C4-2B (cell line): ENCODE measurements around the gene CKAP2L.
A peak's percentile ranks its signal among the peaks of the same experiment; 100 is the strongest.

Source experiments
- H3K27ac ChIP-seq: fragments of 450-650 bp; 2 replicates; pipeline ENCODE4 v1.5.1; 2017
- ZFX ChIP-seq: fragments of 450-650 bp; IDR thresholded peaks from 2 replicates; pipeline ENCODE4 v1.6.1; 2017
- TF ChIP-seq, protein P1 (sequence below): fragments of 450-650 bp; conservative IDR thresholded peaks from 2 replicates; pipeline ENCODE4 v1.5.1; 2017; ENCODE audit warnings: mild to moderate bottlenecking

The CKAP2L gene

DNA sequence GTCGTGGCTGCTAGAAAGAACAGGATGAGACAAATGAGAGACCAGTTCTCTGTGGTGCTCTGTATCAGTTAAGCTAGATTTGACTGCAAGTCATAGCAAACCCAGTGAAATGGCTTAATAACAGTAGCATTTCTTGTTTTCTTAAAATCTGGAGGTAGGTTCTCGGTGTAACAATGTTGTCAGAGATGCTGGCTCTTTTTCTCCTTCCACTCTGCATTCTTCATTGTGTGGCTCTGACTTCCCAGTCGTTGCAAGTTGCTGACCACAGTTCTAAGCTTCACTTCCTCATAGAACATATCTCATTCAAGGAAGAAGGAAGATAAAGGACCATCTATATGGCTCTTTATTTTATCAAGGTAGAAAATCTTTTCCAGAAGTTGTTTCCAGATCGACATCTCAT is 7.9 kb upstream of the CKAP2L start:
- TF ChIP-seq, protein P1, sequence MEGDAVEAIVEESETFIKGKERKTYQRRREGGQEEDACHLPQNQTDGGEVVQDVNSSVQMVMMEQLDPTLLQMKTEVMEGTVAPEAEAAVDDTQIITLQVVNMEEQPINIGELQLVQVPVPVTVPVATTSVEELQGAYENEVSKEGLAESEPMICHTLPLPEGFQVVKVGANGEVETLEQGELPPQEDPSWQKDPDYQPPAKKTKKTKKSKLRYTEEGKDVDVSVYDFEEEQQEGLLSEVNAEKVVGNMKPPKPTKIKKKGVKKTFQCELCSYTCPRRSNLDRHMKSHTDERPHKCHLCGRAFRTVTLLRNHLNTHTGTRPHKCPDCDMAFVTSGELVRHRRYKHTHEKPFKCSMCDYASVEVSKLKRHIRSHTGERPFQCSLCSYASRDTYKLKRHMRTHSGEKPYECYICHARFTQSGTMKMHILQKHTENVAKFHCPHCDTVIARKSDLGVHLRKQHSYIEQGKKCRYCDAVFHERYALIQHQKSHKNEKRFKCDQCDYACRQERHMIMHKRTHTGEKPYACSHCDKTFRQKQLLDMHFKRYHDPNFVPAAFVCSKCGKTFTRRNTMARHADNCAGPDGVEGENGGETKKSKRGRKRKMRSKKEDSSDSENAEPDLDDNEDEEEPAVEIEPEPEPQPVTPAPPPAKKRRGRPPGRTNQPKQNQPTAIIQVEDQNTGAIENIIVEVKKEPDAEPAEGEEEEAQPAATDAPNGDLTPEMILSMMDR, result no peak
- TF ChIP-seq ZFX, result no peak
- no peak overlapping the region for H3K27ac ChIP-seq

GRCh38 chr2:112768432-112768831 is 4.0 kb upstream of the CKAP2L start:
- no peak overlapping the region for H3K27ac ChIP-seq
- no peak for TF ChIP-seq ZFX
- TF ChIP-seq, protein P1, result no peak

GRCh38 chr2:112767693-112768330 is 3.4 kb upstream of the CKAP2L start:
- TF ChIP-seq ZFX, result no peak
- TF ChIP-seq, protein P1, result no peak
- H3K27ac ChIP-seq, result no peak overlapping the region

DNA sequence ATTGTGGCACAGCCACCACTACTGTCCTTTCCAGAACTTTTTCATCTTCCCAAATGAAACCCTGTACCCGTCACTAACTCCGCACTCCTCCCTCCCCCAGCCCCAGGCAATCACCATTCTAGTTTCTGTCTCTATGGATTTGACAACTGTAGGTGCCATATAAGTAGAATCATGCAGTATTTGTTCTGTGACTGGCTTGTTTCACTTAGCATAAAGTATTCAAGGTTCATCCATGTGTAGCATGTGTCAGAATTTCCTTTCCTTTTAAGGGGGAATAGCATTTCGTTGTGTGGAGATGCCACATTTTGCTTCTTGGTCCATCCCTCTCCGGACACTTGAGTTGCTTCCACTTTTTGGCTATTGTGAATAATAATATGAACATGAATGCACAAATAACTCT is 842 bp upstream of the CKAP2L start:
- TF ChIP-seq ZFX, result no peak
- TF ChIP-seq, protein P1, result no peak
- H3K27ac ChIP-seq, result peak overlapping the region; percentile 81

DNA sequence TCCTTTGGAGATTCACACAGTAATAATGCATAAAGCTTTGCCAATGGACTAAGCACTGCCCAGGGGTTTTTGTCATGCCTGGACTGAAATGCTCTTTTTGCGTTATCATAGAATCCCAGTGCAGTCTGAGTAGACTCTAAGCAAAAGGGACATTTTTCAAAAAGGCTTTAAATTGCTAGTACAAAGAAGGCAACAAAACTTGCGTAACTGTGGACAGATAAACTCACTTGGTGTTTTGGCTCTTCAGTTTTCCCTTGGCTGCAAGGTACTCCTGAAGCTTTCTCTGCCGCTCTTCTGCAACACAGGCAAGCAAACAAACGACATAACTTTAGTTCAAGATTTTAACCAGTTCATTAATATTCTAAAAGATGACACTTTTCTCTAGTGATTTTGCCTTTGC is 2.1 kb downstream of the CKAP2L start:
- no peak overlapping the region for H3K27ac ChIP-seq
- TF ChIP-seq, protein P1, result no peak
- TF ChIP-seq ZFX, result no peak

DNA sequence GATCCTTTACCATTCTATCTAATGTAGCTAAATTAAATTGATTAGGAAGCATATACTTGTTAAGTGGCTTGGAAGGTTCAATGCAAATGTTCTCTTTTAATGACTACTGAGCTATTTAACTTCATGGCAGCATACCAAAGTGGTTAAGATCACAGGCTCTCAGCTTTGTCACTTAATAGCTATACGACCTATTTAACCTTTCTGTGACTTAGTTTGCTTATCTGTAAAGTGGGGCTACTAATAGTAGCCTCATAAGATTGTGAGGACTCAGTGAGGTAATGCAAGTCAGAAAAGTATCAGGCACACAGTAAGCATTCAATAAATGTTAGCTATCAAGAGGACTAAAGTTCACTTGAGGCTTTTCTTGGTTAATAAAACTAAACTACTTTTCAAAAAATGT is 4.3 kb downstream of the CKAP2L start:
- TF ChIP-seq, protein P1, result no peak
- TF ChIP-seq ZFX, result no peak
- H3K27ac ChIP-seq, result no peak overlapping the region

DNA sequence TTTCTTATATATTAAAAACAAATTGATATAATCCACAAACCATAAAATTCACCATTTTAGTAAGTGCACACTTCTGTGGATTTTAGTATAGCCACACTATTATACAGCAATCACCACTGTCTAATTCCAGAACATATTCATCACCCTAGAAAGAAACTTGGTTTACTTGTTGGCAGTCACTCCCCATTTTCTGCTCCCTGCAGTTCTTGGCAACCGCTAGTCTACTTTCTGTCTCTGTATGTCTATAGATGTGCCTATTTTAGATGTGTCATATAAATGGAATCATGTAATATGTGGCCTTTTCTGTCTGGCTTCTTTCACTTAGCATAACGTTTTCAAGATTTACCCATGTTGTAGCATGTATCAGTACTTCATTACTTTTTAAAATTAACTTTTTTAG is 5.7 kb downstream of the CKAP2L start:
- TF ChIP-seq ZFX, result no peak
- TF ChIP-seq, protein P1, result no peak
- no peak overlapping the region for H3K27ac ChIP-seq
